ENCODE measurements around the gene MRPL28.

- no peak for TF ChIP-seq TARDBP (IDR thresholded peaks at IDR 0.05)
- TF ChIP-seq FOXM1 (IDR thresholded peaks at IDR 0.05; ENCODE audit: borderline replicate concordance): no peak
Observed at GRCh38 chr16:371515-372301, 1.4 kb upstream of the MRPL28 start.
